Left ventricle myocardium inferior (tissue), 1 donor: ENCODE measurements around the gene SYNRG. TPM values are rescaled to one million over a fixed set of nuclear protein-coding genes. Genes with fewer than 3 reads are reported as not detected.

Experiments
- DNase-seq: peaks from one replicate; pipeline ENCODE4 v3.0.0-alpha.2; 2020
- H3K27ac ChIP-seq: fragments of 200-600 bp; replicated peaks from 2 replicates; pipeline ENCODE4 v1.8.0; 2021
- H3K27me3 ChIP-seq: fragments of 200-600 bp; 2 replicates; pipeline ENCODE4 v1.8.0; 2021; ENCODE audit warnings: low read depth
- H3K36me3 ChIP-seq: fragments of 200-600 bp; 2 replicates; pipeline ENCODE4 v1.8.0; 2021
- H3K4me1 ChIP-seq: fragments of 200-600 bp; 2 replicates; pipeline ENCODE4 v1.8.0; 2021
- H3K4me3 ChIP-seq: fragments of 200-600 bp; 2 replicates; pipeline ENCODE4 v1.8.0; 2021; ENCODE audit warnings: mild to moderate bottlenecking, moderate library complexity
- H3K9me3 ChIP-seq: fragments of 200-600 bp; replicated peaks from 2 replicates; pipeline ENCODE4 v1.8.0; 2021
- intact Hi-C: fragments of 100-400 bp; cut with micrococcal nuclease; formaldehyde crosslinking; loops from one replicate; pipeline ENCODE4 v1.11.0; 2022
- total RNA-seq: library from RNA; stranded (reverse); fragmentation: NEBNext Ultra II Directional; extraction: Animal tissue kit (Norgen Biotek cat#: 25700); gene quantifications from one replicate; pipeline ENCODE4 v1.2.1, GENCODE V29; 2021
- TF ChIP-seq, protein P1 (sequence below): fragments of 200-600 bp; IDR thresholded peaks from 2 replicates; pipeline ENCODE4 v1.8.0; 2021; ENCODE audit warnings: antibody characterized with exemption, mild to moderate bottlenecking, borderline replicate concordance
- donor health status: DM: no; HTN: yes; CAD: no; lungs with severe emphysema.

The SYNRG gene
- total RNA-seq, 1 donor from 2014 or later = 33.0 TPM

DNA sequence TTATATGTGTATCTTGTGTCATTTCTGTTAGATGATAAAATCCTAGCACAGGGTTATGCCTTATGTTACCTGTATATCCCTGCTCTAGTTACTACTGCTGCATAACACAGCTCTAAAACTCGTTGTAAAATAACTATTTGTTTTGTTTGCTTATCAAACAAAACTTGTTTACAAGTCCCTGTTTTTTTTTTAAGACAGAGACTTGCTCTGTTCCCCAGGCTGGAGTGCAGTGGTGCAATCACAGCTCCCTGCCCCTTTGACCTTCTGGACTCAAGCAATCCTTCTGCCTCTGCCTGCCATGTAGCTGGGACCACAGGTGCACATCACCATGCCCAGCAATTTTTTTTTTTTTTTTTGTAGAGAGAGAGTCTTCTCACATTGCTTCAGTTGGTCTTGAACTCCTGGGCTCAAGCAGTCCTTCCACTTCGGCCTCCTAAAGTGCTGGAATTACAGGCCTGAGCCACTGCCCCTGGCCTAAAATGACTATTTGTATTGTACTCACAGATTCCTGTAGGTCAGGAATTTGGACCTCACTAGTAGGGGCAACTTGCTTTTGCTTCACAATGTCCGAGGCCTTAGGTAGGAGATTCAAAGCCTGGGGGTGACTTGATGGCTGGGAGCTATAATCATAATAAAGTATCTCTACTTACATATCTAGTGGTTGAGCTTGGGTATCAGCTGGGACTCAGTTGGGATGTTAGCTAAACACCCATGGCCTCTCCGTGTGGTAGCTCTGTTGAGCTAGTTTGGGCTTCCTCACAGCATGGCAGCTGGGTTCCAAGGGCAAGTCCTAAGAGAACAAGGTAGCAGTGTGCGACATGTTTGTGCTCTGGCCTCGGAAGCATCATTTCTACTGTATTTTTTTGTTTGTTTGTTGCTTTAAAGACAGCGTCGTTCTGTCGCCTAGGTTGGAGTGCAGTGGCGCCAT is 106.9 kb downstream of the SYNRG start:
- DNase-seq = no peak
- H3K9me3 ChIP-seq = no peaks in the 10 kb centered on the region
- H3K36me3 ChIP-seq = no peaks in the 10 kb centered on the region
- TF ChIP-seq, protein P1, sequence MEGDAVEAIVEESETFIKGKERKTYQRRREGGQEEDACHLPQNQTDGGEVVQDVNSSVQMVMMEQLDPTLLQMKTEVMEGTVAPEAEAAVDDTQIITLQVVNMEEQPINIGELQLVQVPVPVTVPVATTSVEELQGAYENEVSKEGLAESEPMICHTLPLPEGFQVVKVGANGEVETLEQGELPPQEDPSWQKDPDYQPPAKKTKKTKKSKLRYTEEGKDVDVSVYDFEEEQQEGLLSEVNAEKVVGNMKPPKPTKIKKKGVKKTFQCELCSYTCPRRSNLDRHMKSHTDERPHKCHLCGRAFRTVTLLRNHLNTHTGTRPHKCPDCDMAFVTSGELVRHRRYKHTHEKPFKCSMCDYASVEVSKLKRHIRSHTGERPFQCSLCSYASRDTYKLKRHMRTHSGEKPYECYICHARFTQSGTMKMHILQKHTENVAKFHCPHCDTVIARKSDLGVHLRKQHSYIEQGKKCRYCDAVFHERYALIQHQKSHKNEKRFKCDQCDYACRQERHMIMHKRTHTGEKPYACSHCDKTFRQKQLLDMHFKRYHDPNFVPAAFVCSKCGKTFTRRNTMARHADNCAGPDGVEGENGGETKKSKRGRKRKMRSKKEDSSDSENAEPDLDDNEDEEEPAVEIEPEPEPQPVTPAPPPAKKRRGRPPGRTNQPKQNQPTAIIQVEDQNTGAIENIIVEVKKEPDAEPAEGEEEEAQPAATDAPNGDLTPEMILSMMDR = no peak
- no peaks in the 10 kb centered on the region for H3K27me3 ChIP-seq
- H3K27ac ChIP-seq = no peak overlapping the region
- intact Hi-C loops = no loop called here
- peaks cover 13% of the 10 kb centered on the region for H3K4me1 ChIP-seq
- no peak overlapping the region for H3K4me3 ChIP-seq

DNA sequence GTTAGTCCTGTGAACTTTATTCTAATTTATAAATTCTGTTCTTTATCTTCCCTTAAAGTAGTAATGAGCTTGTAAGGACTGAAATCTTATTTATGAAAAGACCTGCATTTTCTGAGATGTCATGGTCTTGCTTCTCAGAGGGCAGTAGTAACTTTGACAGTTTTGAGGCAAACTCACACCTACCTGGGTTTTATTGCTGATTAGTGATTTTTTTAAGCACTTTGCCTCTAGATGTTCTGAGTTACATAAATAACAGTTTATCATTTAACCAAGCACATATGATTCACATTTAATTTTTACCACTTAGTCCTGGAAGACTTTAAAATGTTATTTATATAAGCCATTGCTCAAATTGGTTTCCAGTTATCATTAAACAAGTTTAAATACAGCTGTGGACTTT is 108.8 kb downstream of the SYNRG start:
- intact Hi-C loops = no loop called here
- Histone ChIP-seq H3K27me3 (no peaks in the 10 kb centered on the region), H3K36me3 (no peaks in the 10 kb centered on the region), H3K9me3 (no peaks in the 10 kb centered on the region), H3K27ac (no peak overlapping the region), H3K4me3 (no peak overlapping the region), H3K4me1 (peaks cover 7% of the 10 kb centered on the region)
- TF ChIP-seq, protein P1 = no peak
- DNase-seq = no peak

DNA sequence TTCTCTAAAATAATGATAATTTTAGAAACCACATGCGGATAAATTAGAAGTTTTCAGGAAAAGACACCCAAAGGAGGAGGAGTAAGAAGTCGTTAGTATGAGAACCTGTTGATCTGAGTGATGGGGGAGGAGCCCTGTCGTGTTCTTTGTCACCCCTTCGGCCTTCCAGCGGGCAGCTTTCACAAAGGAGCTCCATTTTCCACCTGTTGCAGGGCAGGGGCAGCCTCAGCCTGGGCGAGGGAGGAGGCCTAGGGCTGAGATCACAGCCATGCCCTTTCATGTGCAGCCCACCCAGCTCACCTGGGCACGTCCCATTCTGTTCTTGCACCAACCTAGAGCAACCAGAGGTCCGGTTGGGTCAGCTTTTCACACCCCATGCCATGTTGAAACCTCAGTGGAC is 114.2 kb downstream of the SYNRG start:
- TF ChIP-seq, protein P1 = no peak
- H3K4me3 ChIP-seq = no peak overlapping the region
- H3K9me3 ChIP-seq = no peaks in the 10 kb centered on the region
- peaks cover 52% of the 10 kb centered on the region for H3K4me1 ChIP-seq
- intact Hi-C loops = no loop called here
- H3K36me3 ChIP-seq = no peaks in the 10 kb centered on the region
- DNase-seq = no peak
- H3K27me3 ChIP-seq = no peaks in the 10 kb centered on the region
- H3K27ac ChIP-seq = no peak overlapping the region

DNA sequence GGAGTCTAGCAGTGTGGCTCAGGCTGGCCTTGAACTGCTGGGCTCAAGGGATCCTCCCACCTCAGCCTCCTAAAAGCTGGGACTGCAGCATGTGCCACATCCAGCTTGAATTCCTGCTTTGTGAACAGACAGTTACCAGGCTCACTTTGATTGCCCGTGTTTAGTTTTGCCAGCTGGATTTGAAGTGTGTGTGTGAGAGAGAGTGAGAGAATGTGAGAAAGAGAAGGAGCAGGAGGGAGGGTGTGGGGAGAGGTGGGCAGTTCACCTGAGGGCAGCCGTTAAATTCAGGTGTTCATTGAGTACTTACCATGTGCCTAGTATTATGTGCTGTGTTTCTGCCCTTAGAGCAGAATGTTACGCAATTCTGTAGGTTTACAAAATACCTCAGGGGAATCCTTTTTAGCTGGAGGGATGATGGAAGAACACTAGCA is 114.8 kb downstream of the SYNRG start:
- H3K36me3 ChIP-seq = no peaks in the 10 kb centered on the region
- H3K27ac ChIP-seq = no peak overlapping the region
- H3K9me3 ChIP-seq = no peaks in the 10 kb centered on the region
- no peaks in the 10 kb centered on the region for H3K27me3 ChIP-seq
- TF ChIP-seq, protein P1 = no peak
- intact Hi-C loops = no loop called here
- no peak overlapping the region for H3K4me3 ChIP-seq
- DNase-seq = no peak
- H3K4me1 ChIP-seq = peaks cover 54% of the 10 kb centered on the region

DNA sequence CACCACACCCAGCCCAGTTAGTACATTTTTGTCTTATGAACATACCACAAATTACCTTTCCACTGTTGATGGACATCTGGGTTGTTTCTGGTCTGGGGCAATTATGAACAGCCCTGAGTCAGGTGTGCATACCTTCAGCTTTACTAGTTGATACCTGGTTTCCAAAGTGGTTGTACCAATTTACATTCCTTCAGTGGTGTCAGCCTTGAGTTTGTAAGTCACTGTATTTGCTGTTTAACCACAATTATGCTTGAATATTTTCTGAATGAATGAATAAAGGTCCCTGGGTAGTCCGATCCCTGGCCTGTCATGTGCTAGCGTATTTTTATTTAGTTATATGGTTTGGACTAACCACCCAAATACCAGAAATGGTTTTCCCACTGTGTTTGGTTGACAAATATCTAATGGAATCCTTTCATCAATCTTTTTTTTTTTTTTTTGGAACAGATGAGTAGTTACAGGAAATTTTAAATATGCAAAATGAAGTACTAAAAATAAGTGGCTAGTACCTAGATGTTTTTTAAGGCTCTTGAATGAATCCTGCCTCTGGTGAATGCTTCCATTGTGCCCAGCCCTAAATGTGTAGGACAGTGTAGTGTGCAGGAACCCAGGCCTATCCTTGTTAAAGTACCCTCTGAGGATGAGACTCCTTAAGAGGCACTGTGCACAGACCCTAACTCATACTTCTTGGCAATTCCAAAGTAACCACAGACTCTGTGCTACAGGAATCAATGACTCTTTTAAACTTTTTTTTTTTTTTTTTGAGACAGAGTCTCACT is 115.8 kb downstream of the SYNRG start:
- Histone ChIP-seq H3K27ac (no peak overlapping the region), H3K36me3 (no peaks in the 10 kb centered on the region), H3K4me1 (peaks cover 64% of the 10 kb centered on the region), H3K4me3 (no peak overlapping the region), H3K9me3 (no peaks in the 10 kb centered on the region), H3K27me3 (no peaks in the 10 kb centered on the region)
- TF ChIP-seq, protein P1 = no peak
- intact Hi-C loops = no loop called here
- no peak for DNase-seq
